GM10266 (cell line): Measurements from ENCODE around the gene SRD5A3.
"Not testable (repeated sequence)": the region's sequence is repeated elsewhere in the genome, so short reads cannot be mapped to it uniquely, and the experiment has no call there.

Source experiments
- DNase-seq: peaks from one replicate; pipeline ENCODE4 v3.0.0; 2012; ENCODE audit errors: extremely low spot score
- TF ChIP-seq, protein P1 (sequence below): IDR thresholded peaks from 2 replicates; pipeline ENCODE4 v1.5.1; 2012; ENCODE audit warnings: mild to moderate bottlenecking, low read depth; ENCODE audit not compliant: control insufficient read depth, insufficient read depth; ENCODE audit errors: missing control alignments

The SRD5A3 gene

GRCh38 chr4:55345054-55345453 lies 988 bp upstream of the SRD5A3 start:
- TF ChIP-seq, protein P1, sequence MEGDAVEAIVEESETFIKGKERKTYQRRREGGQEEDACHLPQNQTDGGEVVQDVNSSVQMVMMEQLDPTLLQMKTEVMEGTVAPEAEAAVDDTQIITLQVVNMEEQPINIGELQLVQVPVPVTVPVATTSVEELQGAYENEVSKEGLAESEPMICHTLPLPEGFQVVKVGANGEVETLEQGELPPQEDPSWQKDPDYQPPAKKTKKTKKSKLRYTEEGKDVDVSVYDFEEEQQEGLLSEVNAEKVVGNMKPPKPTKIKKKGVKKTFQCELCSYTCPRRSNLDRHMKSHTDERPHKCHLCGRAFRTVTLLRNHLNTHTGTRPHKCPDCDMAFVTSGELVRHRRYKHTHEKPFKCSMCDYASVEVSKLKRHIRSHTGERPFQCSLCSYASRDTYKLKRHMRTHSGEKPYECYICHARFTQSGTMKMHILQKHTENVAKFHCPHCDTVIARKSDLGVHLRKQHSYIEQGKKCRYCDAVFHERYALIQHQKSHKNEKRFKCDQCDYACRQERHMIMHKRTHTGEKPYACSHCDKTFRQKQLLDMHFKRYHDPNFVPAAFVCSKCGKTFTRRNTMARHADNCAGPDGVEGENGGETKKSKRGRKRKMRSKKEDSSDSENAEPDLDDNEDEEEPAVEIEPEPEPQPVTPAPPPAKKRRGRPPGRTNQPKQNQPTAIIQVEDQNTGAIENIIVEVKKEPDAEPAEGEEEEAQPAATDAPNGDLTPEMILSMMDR = no peak
- DNase-seq = no peak

DNA sequence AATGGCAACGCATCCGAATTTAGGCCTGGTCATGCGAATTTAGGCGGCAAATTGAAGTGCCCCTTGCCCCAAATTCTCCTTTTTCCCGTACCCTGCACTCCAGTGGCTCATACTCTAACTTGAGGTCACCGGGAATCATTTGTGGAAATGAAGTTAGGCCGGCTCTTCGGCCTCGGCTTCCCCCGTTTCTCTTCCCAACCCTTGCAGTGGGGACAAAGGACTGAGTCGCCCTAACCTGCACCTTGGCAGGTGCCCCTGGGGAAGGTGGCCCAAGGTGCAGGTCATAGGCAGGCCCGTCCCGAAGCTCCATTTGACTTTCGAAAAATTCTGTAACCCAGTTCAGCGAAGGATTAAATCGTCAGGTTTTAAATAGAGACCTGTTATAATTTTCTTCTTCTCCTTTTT lies 811 bp downstream of the SRD5A3 start:
- DNase-seq = no peak
- TF ChIP-seq, protein P1 = no peak

DNA sequence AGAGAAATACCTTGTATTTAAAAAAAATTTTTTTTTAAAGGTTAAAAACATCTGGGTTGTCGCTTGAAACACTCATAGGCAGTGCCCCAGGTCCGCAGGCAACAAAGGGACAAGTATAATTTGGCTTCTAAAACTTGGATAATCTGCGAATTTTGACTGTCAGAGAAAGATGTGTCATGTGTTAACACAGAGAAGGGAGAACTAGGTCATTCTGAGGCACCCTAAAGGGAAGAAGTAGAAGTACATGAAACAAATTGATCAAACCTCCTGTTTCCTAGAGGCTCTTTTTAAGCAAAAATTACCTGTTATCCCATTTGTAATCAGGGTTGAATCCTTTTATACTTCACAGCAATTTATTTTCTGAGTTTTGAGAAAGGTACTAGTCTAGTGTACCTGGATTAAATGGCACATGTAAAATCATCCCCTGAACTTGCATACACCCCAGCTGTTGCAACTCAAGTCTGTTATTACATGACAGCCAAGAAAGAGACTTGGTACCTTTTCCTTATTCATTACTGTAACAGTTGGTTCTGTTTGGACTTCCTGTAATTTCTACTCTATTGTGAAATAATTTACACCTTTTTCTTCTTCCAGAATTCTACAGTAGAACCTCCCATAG lies 1.7 kb downstream of the SRD5A3 start:
- no peak for DNase-seq
- TF ChIP-seq, protein P1 = no peak

DNA sequence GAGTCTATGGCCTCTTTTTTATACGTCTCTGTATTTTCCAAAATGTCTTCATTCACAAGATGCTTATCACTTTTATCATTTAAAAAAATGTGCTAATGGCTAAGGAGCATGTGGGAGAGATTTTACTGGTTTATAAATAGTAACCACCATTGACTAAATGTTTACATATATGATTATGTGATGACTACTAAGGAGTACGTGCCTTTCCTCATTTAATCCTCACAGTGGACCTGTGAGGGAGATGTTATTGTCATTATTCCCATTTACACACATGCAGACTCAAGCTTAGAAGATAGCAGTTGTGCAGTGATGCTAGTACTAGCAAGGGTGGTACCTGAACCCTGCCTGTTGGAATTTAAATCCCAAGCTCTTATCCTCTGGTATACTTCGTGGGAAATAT lies 2.4 kb downstream of the SRD5A3 start:
- no peak for DNase-seq
- TF ChIP-seq, protein P1 = no peak

GRCh38 chr4:55350870-55351269 lies 4.8 kb downstream of the SRD5A3 start:
- not testable (repeated sequence) for DNase-seq

DNA sequence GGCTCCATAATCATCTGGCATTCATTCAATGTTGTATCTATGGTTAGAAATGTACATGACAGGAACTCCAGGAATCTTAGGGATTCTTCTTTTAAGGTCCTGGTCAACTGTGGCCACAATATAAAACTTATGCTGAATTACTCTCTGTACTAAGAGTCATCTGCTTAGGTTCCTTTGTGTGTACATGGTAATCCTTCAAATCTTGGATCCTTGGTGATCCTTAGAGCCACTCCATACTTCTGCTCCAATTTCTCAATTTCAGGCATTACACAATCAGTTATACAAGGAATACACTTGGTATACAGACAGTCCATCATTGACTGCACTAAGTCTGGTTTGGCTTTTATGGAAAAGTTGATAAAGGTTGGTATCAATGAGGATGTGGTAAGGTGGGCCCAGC lies 5.8 kb downstream of the SRD5A3 start:
- DNase-seq = no peak
- TF ChIP-seq, protein P1 = no peak

DNA sequence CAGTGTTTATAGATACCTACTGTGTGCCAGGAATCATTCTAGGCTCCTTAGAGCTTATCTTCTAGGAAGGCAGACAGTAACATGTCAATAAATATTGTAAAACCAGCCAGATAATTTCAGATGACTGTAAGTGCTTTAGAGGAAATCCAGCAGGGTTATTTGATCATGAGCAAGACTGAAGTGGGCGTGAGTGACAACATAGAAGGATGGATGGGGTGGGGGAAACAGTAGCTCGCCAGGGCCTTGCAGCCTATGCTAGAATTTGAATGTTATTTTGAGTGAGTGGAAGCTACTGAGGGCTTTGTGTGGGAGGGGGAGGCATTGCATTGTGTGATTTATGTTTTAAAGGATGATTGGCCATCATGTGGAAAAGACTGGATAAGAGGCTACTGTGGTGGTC lies 6.7 kb downstream of the SRD5A3 start:
- TF ChIP-seq, protein P1 = no peak

DNA sequence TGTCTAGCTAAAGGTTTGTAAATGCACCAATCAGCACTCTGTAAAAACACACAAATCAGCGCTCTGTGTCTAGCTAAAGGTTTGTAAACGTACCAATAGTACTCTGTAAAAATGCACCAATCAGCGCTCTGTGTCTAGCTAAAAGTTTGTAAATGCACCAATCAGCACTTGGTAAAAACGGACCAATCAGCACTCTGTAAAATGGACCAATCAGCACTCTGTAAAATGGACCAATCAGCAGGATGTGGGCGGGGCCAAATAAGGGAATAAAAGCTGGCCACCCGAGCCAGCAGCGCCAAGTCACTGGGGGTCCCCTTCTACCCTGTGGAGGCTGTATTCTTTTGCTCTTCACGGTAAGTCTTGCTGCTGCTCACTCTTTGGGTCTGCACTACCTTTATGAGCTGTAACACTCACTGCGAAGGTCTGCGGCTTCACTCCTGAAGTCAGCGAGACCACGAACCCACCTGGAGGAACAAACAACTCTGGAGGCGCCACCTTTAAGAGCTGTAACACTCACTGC lies 7.2 kb downstream of the SRD5A3 start:
- not testable (repeated sequence) for DNase-seq

More for the DNA sequence above, 6.7 kb downstream of the SRD5A3 start:
- DNase-seq = no peak
